Stomach (tissue), 9 donors: ENCODE data around the gene MTMR8. TPM values are rescaled to one million over a fixed set of nuclear protein-coding genes. Genes with fewer than 3 reads are reported as not detected.
"Not testable (repeated sequence)": the region's sequence is repeated elsewhere in the genome, so short reads cannot be mapped to it uniquely, and the experiment has no call there.

Source experiments
- DNase-seq, 2 donors: peaks; one replicate each; pipeline versions ENCODE4 v3.0.0 to v3.0.0-alpha.2; 2013 to 2019
- H3K27ac ChIP-seq, 5 donors: fragments of 200-600 bp in 4 of 5; sonication (generic) in 4 of 5; one replicate each; pipeline ENCODE4 v1.5.1; 2013 to 2019; ENCODE audit warnings: mild to moderate bottlenecking in 1 of 5, moderate library complexity in 1 of 5
- H3K27me3 ChIP-seq, 3 donors: fragments of 200-600 bp; sonication (generic); one replicate each; pipeline ENCODE4 v1.5.1; 2017 to 2019; ENCODE audit warnings: mixed run types in 1 of 3
- H3K36me3 ChIP-seq, 4 donors: fragments of 200-600 bp; sonication (generic); 1 replicate in 3 of 4; 2 replicates in 1 of 4; pipeline ENCODE4 v1.5.1; 2016 to 2019
- H3K4me1 ChIP-seq, 4 donors: fragments of 200-600 bp; sonication (generic); one replicate each; pipeline ENCODE4 v1.5.1; 2016 to 2019
- H3K4me3 ChIP-seq, 4 donors: fragments of 200-600 bp; sonication (generic) in 3 of 4; one replicate each; pipeline ENCODE4 v1.5.1; 2016 to 2019; ENCODE audit warnings: mild to moderate bottlenecking in 1 of 4
- H3K9me3 ChIP-seq, 4 donors: fragments of 200-600 bp; sonication (generic); one replicate each; pipeline ENCODE4 v1.5.1; 2016 to 2019
- CTCF ChIP-seq, 7 experiments: fragments of 450-650 bp in 4 of 7; fragments of 200-600 bp in 3 of 7; sonication (generic) in 3 of 7; IDR thresholded peaks; one replicate each; pipeline ENCODE4 v1.5.1; 2016 to 2019; ENCODE audit warnings: antibody characterized with exemption in 7 of 7, control low read depth in 2 of 7, mild to moderate bottlenecking in 1 of 7
- EP300 ChIP-seq: sonication (generic); formaldehyde crosslinking; IDR thresholded peaks from one replicate; pipeline ENCODE4 v1.6.1; 2017; ENCODE audit warnings: antibody characterized with exemption
- POLR2A ChIP-seq, 4 donors: fragments of 450-650 bp; IDR thresholded peaks; one replicate each; pipeline ENCODE4 v1.6.1; 2016; ENCODE audit warnings: antibody characterized with exemption in 4 of 4, control low read depth in 2 of 4, mild to moderate bottlenecking in 1 of 4, moderate library complexity in 1 of 4
- POLR2AphosphoS5 ChIP-seq, 3 donors: sonication (generic); formaldehyde crosslinking; IDR thresholded peaks; one replicate each; pipeline ENCODE4 v1.6.1; 2016; ENCODE audit warnings: antibody characterized with exemption in 3 of 3
- WGBS, 5 donors: extraction: QIAGEN DNeasy Blood & Tissue Kit in 3 of 5; methylation state at CpG; one replicate each; pipeline versions ENCODE4 v1.1.5 to v1.1.7; 2013 to 2018; 5-methylcytosine and 5-hydroxymethylcytosine counted together
- intact Hi-C: fragments of 100-400 bp; cut with DNase I; formaldehyde crosslinking; loops from one replicate; pipeline ENCODE4 v1.15.1; 2023; ENCODE audit warnings: low total_unique reads
- polyA plus RNA-seq, 3 donors: library from polyadenylated mRNA; stranded (reverse); fragments of 200-250 nt; gene quantifications; one replicate each; pipeline ENCODE4 v1.2.3, GENCODE V29; 2013
- total RNA-seq, 5 donors: library from RNA; depleted of rRNA; stranded (reverse); fragments of >200 nt; gene quantifications; one replicate each; pipeline versions ENCODE4 v1.1.0 to v1.2.3, GENCODE V29; 2014 to 2016
- donor health status: healthy with polysubstance abuse.
- donor health status: Bipolar disorder and iron deficiency.
- donor health status: healthy.

Gene MTMR8
- total and polyA plus RNA-seq, 8 donors, result 0.98 to 22.0 (median 1.4) TPM; not detected in 2

GRCh38 chrX:64428371-64428770 lies 33.1 kb upstream of the MTMR8 start:
- no peak for DNase-seq
- no peaks in the 10 kb centered on the region for H3K27me3 ChIP-seq
- H3K9me3 ChIP-seq, result peaks cover 0 to 14% (median 7%) of the 10 kb centered on the region in 4 donors
- no peaks in the 10 kb centered on the region for H3K4me1 ChIP-seq
- H3K4me3 ChIP-seq, result no peak overlapping the region
- no peak for TF ChIP-seq CTCF (IDR thresholded peaks at IDR 0.05)
- TF ChIP-seq POLR2A (IDR thresholded peaks at IDR 0.05), result no peak
- TF ChIP-seq EP300, result no peak
- H3K27ac ChIP-seq, result no peak overlapping the region
- H3K36me3 ChIP-seq, result no peaks in the 10 kb centered on the region
- intact Hi-C loops, result no loop called here

- intact Hi-C loops, result no loop called here
- TF ChIP-seq CTCF (IDR thresholded peaks at IDR 0.05), result no peak
- TF ChIP-seq POLR2AphosphoS5 (IDR thresholded peaks at IDR 0.05), result no peak
- Histone ChIP-seq H3K4me3 (no peak overlapping the region), H3K36me3 (no peaks in the 10 kb centered on the region), H3K4me1 (no peaks in the 10 kb centered on the region), H3K27me3 (no peaks in the 10 kb centered on the region), H3K27ac (no peak overlapping the region), H3K9me3 (peaks cover 0 to 12% (median 6%) of the 10 kb centered on the region in 4 donors)
- WGBS, 5 donors, result 43 to 81% (median 61%) methylated on average over 2 of the region's 2 CpGs
- DNase-seq, result no peak
Measured at GRCh38 chrX:64427787-64428186, 32.5 kb upstream of the MTMR8 start.

GRCh38 chrX:64427281-64427680 lies 32.0 kb upstream of the MTMR8 start:
- Histone ChIP-seq H3K27ac (no peak overlapping the region), H3K9me3 (peaks cover 0 to 7% (median 3%) of the 10 kb centered on the region in 4 donors), H3K27me3 (no peaks in the 10 kb centered on the region), H3K4me1 (no peaks in the 10 kb centered on the region), H3K36me3 (no peaks in the 10 kb centered on the region), H3K4me3 (no peak overlapping the region)
- DNase-seq, result no peak
- TF ChIP-seq CTCF (IDR thresholded peaks at IDR 0.05) (no peak), EP300 (no peak), POLR2A (IDR thresholded peaks at IDR 0.05) (no peak), POLR2AphosphoS5 (IDR thresholded peaks at IDR 0.05) (no peak)
- intact Hi-C loops, result no loop called here

GRCh38 chrX:64409730-64410129 lies 14.5 kb upstream of the MTMR8 start:
- 86 to 97% (median 96%) methylated on average over 4 of the region's 4 CpGs for WGBS, 5 donors
- DNase-seq, H3K36me3 ChIP-seq, H3K27ac ChIP-seq, H3K4me1 ChIP-seq, H3K27me3 ChIP-seq, intact Hi-C loops, H3K4me3 ChIP-seq: not testable (repeated sequence)
- H3K9me3 ChIP-seq, result peaks cover 0 to 13% (median 4%) of the 10 kb centered on the region in 4 donors

- no peaks in the 10 kb centered on the region for H3K36me3 ChIP-seq
- H3K27ac ChIP-seq, result no peak overlapping the region
- H3K4me1 ChIP-seq, result peaks cover 0 to 11% (median 4%) of the 10 kb centered on the region in 4 donors
- no peak for DNase-seq
- TF ChIP-seq POLR2AphosphoS5 (IDR thresholded peaks at IDR 0.05) (no peak), POLR2A (IDR thresholded peaks at IDR 0.05) (no peak), CTCF (IDR thresholded peaks at IDR 0.05) (no peak), EP300 (no peak)
- H3K9me3 ChIP-seq, result no peaks in the 10 kb centered on the region
- H3K4me3 ChIP-seq, result no peak overlapping the region
- 67 to 100% (median 93%) methylated on average over 1 of the region's 1 CpG for WGBS, 5 donors
- intact Hi-C loops, result no loop called here
- H3K27me3 ChIP-seq, result no peaks in the 10 kb centered on the region
Measured at GRCh38 chrX:64398088-64398487, 2.8 kb upstream of the MTMR8 start.
